ENCODE measurements around the gene PHACTR2.

The PHACTR2 gene

DNA sequence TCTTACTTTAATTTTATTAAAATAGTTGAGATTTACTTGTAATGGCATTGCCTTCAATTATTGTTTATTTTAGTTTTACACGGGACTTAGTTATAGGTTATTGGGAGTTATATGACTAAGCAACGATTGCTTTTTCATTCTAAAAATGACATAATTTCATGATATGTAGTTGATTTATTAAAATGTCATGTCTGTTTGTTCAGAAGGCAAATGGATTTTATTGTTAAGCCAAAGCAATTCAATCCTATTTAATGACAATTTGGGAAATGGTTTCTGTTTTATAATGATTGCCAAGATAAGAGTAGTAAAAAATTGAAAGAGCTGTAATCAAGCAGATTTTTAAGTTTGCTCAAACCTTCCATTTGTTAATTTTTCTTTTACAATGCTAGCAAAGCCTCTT is 74.7 kb downstream of the PHACTR2 start:
- Histone ChIP-seq H3K27ac (replicated peaks) (no peak overlapping the region), H3K27me3 (ENCODE audit: insufficient read depth, poor library complexity, severe bottlenecking) (no peaks in the 10 kb centered on the region), H3K4me3 (replicated peaks; ENCODE audit: insufficient read depth, low read length) (no peak overlapping the region)
- no peak for DNase-seq (ENCODE audit: low read depth in 1 of 2, low spot score in 1 of 2)
- TF ChIP-seq, protein P1, sequence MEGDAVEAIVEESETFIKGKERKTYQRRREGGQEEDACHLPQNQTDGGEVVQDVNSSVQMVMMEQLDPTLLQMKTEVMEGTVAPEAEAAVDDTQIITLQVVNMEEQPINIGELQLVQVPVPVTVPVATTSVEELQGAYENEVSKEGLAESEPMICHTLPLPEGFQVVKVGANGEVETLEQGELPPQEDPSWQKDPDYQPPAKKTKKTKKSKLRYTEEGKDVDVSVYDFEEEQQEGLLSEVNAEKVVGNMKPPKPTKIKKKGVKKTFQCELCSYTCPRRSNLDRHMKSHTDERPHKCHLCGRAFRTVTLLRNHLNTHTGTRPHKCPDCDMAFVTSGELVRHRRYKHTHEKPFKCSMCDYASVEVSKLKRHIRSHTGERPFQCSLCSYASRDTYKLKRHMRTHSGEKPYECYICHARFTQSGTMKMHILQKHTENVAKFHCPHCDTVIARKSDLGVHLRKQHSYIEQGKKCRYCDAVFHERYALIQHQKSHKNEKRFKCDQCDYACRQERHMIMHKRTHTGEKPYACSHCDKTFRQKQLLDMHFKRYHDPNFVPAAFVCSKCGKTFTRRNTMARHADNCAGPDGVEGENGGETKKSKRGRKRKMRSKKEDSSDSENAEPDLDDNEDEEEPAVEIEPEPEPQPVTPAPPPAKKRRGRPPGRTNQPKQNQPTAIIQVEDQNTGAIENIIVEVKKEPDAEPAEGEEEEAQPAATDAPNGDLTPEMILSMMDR (IDR thresholded peaks at IDR 0.05; ENCODE audit: insufficient read depth, low read length) = no peak
- TF ChIP-seq GABPA (IDR thresholded peaks at IDR 0.05; ENCODE audit: low read depth) (no peak), SPI1 (IDR thresholded peaks at IDR 0.05; ENCODE audit: borderline replicate concordance, low read depth) (no peak), POLR2AphosphoS5 (IDR thresholded peaks at IDR 0.05; ENCODE audit: low read depth) (no peak)
- TF ChIP-seq, protein P2, sequence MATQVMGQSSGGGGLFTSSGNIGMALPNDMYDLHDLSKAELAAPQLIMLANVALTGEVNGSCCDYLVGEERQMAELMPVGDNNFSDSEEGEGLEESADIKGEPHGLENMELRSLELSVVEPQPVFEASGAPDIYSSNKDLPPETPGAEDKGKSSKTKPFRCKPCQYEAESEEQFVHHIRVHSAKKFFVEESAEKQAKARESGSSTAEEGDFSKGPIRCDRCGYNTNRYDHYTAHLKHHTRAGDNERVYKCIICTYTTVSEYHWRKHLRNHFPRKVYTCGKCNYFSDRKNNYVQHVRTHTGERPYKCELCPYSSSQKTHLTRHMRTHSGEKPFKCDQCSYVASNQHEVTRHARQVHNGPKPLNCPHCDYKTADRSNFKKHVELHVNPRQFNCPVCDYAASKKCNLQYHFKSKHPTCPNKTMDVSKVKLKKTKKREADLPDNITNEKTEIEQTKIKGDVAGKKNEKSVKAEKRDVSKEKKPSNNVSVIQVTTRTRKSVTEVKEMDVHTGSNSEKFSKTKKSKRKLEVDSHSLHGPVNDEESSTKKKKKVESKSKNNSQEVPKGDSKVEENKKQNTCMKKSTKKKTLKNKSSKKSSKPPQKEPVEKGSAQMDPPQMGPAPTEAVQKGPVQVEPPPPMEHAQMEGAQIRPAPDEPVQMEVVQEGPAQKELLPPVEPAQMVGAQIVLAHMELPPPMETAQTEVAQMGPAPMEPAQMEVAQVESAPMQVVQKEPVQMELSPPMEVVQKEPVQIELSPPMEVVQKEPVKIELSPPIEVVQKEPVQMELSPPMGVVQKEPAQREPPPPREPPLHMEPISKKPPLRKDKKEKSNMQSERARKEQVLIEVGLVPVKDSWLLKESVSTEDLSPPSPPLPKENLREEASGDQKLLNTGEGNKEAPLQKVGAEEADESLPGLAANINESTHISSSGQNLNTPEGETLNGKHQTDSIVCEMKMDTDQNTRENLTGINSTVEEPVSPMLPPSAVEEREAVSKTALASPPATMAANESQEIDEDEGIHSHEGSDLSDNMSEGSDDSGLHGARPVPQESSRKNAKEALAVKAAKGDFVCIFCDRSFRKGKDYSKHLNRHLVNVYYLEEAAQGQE (IDR thresholded peaks at IDR 0.05; ENCODE audit: insufficient replicate concordance, low read depth) = no peak

DNA sequence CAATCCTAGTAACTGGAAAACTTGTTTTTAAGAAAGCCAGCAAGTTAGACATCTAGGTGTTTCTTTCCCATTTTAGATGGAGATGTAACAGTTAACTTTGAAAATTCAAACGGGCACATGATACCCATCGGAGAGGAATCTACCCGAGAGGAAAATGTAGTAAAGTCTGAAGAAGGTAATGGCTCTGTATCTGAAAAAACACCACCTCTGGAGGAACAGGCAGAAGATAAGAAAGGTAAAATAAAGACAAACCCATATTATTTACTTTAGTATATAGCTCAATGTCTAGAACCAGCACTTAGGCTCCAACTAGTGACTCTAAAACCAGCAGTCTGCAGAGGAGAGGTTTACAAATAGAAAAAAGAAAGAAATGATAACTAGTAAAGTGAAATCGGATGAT is 75.9 kb downstream of the PHACTR2 start:
- no peaks in the 10 kb centered on the region for H3K27me3 ChIP-seq (ENCODE audit: insufficient read depth, poor library complexity, severe bottlenecking)
- H3K4me3 ChIP-seq (replicated peaks; ENCODE audit: insufficient read depth, low read length) = no peak overlapping the region
- DNase-seq (ENCODE audit: low read depth in 1 of 2, low spot score in 1 of 2) = no peak
- no peak for TF ChIP-seq GABPA (IDR thresholded peaks at IDR 0.05; ENCODE audit: low read depth)
- TF ChIP-seq SPI1 (IDR thresholded peaks at IDR 0.05; ENCODE audit: borderline replicate concordance, low read depth) = no peak
- TF ChIP-seq, protein P1 (IDR thresholded peaks at IDR 0.05; ENCODE audit: insufficient read depth, low read length) = no peak
- no peak for TF ChIP-seq POLR2AphosphoS5 (IDR thresholded peaks at IDR 0.05; ENCODE audit: low read depth)
- no peak overlapping the region for H3K27ac ChIP-seq (replicated peaks)

DNA sequence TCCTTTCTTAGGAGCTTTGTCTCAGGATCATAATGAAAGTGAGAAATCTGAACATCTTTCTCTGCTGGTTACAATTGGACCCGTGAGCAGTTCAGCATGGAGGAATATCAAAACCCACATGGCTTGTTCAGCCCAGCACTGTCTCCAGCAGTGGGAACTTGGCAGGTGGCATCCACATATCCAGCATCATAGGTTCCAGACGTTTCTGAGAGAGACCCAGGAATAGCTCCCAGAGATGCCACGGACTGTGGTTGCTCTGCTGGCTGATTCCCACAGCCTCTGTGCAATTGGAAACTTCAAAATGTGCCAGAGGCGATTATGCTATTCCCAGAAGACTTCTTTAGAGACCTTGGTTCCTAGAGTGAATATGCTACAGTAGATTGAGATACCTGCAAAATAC is 76.4 kb downstream of the PHACTR2 start:
- H3K4me3 ChIP-seq (replicated peaks; ENCODE audit: insufficient read depth, low read length) = no peak overlapping the region
- no peaks in the 10 kb centered on the region for H3K27me3 ChIP-seq (ENCODE audit: insufficient read depth, poor library complexity, severe bottlenecking)
- no peak overlapping the region for H3K27ac ChIP-seq (replicated peaks)
- DNase-seq (ENCODE audit: low read depth in 1 of 2, low spot score in 1 of 2) = no peak
- no peak for TF ChIP-seq POLR2AphosphoS5 (IDR thresholded peaks at IDR 0.05; ENCODE audit: low read depth)
- TF ChIP-seq, protein P2 (IDR thresholded peaks at IDR 0.05; ENCODE audit: insufficient replicate concordance, low read depth) = no peak
- TF ChIP-seq, protein P1 (IDR thresholded peaks at IDR 0.05; ENCODE audit: insufficient read depth, low read length) = no peak
- no peak for TF ChIP-seq SPI1 (IDR thresholded peaks at IDR 0.05; ENCODE audit: borderline replicate concordance, low read depth)
- TF ChIP-seq GABPA (IDR thresholded peaks at IDR 0.05; ENCODE audit: low read depth) = no peak

DNA sequence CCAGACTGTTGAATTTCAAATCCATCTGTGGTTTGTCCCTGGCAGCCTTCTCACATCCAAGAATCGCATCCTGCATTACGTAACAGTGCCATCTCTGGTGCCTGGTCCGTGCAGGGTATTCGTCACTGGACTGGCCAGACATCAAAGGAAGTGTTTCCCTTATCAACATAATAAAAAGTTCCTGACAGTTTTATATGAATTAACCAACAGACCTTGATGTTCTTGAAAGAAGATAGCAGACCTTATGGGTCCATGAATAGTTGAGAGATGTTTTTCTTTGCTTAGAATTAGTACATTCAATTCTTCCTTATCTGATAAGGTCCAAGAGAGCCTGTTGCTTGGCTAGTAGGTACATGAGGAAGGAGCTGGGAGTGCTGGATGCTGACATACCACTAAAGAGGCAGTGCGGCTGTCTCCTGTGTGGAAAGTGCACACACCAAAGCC is 77.6 kb downstream of the PHACTR2 start:
- DNase-seq (ENCODE audit: low read depth in 1 of 2, low spot score in 1 of 2) = no peak
- H3K4me3 ChIP-seq (replicated peaks; ENCODE audit: insufficient read depth, low read length) = no peak overlapping the region
- H3K27me3 ChIP-seq (ENCODE audit: insufficient read depth, poor library complexity, severe bottlenecking) = no peaks in the 10 kb centered on the region
- H3K27ac ChIP-seq (replicated peaks) = no peak overlapping the region
- no peak for TF ChIP-seq SPI1 (IDR thresholded peaks at IDR 0.05; ENCODE audit: borderline replicate concordance, low read depth)
- TF ChIP-seq, protein P1 (IDR thresholded peaks at IDR 0.05; ENCODE audit: insufficient read depth, low read length) = no peak
- TF ChIP-seq, protein P2 (IDR thresholded peaks at IDR 0.05; ENCODE audit: insufficient replicate concordance, low read depth) = no peak
- no peak for TF ChIP-seq POLR2AphosphoS5 (IDR thresholded peaks at IDR 0.05; ENCODE audit: low read depth)
- no peak for TF ChIP-seq GABPA (IDR thresholded peaks at IDR 0.05; ENCODE audit: low read depth)

All from HL-60 (cell line).